T-helper 2 cell (primary cell): ENCODE measurements around the gene ZBTB24.

Experiments used
- DNase-seq, 5 experiments: peaks; one replicate each; pipeline versions ENCODE4 v3.0.0 to v3.0.0-alpha.2; 2012 to 2022

The ZBTB24 gene

GRCh38 chr6:109498936-109499335, 15.9 kb upstream of the ZBTB24 start:
- DNase-seq: no peak

DNA sequence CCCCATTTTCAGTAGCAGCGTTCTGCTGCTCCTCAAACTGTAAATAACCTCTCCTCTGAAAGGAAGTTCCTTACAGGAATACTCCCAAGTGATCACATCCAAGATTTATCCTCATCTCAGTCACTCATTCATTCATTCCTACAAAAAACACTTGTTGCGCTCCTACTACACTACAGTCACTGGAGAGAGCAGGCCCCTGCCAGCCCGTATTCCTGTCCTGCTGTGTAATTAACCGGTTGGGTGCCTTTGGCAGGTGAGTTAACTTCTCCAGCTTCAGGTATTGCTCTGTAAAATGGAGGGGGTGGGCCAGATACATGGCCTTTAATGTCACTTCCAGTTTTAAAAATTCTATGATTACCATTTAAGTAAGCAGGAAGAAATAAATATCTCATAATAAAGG, 15.0 kb upstream of the ZBTB24 start:
- no peak for DNase-seq

DNA sequence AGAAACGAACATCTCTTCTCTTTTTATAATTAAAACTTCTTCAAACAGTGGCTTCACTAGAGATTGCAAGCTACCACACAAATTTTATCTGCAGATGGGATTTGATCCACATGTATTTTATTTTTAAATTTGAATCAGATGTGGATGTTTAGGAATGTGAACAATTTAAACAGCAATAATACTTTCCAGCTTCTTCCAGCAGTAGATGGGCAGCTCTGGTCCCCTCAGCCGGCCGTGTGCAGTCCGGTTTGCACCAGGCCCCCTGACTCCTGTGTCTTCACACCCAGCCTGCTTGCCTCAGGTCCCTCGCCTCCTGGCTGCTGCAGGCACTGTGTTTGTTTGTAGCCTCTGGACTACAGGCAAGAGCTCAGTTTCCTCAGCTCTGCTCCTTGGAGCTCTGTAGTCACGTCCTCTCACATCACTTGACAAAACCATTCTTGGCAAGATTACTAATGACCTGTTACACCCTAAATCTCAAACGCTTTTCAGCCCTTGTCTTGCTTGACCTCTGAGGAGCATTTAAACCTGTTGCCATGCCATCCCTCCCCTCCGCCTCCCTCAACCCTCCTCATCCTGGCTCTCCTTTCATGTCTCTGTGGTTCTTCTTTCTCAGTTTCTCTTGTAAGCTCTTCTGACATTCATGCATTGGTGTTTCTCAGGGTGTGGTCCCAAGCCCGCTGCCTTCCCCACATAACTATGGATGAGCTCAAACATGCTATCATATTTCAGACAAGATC, 13.2 kb upstream of the ZBTB24 start:
- no peak for DNase-seq

DNA sequence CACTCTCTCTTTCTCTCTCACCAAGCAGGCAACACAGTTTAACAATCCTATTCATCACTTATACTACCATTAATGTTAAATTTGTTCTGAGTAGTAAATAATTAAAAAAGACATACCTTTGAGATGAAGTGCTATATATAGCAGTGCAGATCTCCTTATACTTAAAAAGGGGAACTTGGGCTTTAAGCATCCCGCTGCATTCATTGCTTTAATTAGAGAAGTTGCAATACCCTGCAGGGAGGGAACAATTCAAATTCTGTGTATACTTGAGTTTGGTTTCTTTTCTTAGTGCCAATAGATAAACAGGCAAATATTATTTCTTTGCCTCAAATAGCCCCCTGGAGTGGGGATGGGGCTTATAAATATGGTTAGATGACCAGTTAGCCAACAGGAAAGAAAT, 10.8 kb upstream of the ZBTB24 start:
- no peak for DNase-seq

GRCh38 chr6:109491207-109491938, 8.4 kb upstream of the ZBTB24 start:
- peak in 2 of 5 experiments; percentile 8 to 99 for DNase-seq

DNA sequence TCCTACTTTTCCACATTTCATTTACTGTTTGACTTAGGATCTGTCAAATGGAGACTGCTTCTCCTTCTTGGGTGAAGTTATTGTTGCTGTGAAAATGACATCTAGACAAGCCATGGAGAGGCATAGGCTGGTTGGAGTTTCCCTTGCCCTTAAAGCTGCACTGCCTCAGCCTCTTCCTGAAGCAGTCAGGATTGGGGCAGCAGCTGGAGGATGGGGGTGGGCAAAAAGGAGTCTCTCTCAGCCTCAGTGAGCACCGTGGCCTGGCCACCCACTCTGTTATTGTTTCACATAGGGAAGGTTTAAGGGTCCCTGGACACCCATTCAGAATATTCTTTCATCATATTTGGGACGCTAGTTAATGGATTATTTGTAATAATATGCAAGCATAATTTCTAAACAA, 7.7 kb upstream of the ZBTB24 start:
- DNase-seq: peak in 1 of 5 experiments; percentile 52

GRCh38 chr6:109488001-109488400, 5.0 kb upstream of the ZBTB24 start:
- no peak for DNase-seq

GRCh38 chr6:109486068-109486467, 3.0 kb upstream of the ZBTB24 start:
- peak in 1 of 5 experiments; percentile 39 for DNase-seq

GRCh38 chr6:109485266-109485935, 2.4 kb upstream of the ZBTB24 start:
- DNase-seq: no peak

DNA sequence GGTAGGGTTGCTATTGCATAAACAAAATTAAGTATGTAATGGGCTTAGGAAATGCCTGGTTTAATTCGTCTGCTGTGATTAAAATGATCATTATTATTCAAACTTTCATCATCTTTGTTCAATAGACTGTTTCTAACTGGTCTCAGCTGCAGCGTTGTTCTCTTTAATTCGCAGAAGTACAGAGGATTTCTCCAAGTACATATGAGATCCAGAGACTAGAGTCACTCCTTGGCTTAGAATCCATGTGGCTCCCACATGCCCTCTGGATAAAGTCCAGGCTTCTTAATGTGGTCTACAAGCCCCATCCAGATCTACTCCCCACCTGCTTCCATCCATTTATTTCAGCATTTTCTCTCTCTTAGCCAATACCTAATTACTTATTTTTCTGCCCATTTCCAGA, 1.1 kb upstream of the ZBTB24 start:
- DNase-seq: no peak

GRCh38 chr6:109483735-109484057, 677 bp upstream of the ZBTB24 start:
- DNase-seq: no peak

DNA sequence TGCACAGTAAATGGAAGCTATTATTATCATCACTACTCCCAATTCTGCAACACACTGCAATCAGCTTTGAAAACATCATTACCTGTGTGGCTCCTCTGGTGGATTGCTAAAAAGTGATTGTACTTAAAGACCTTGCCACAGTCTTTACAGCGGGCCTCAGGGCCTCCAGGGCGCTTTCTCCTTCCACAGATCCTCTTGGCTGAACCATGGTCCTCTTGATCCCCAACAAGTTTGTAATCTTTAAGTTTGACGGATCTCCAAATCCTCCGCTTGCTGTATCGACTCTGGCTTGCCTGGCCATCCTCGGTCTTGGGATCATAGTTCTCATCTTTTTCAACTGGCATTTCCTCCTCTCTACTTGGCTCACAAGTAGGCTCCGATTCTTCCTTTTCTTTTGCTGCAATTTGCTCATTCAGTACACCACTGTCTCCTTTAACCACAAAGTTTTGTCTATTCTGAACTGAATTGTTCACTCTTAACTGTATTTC, 2.0 kb downstream of the ZBTB24 start:
- DNase-seq: peak in 1 of 5 experiments; percentile 44

DNA sequence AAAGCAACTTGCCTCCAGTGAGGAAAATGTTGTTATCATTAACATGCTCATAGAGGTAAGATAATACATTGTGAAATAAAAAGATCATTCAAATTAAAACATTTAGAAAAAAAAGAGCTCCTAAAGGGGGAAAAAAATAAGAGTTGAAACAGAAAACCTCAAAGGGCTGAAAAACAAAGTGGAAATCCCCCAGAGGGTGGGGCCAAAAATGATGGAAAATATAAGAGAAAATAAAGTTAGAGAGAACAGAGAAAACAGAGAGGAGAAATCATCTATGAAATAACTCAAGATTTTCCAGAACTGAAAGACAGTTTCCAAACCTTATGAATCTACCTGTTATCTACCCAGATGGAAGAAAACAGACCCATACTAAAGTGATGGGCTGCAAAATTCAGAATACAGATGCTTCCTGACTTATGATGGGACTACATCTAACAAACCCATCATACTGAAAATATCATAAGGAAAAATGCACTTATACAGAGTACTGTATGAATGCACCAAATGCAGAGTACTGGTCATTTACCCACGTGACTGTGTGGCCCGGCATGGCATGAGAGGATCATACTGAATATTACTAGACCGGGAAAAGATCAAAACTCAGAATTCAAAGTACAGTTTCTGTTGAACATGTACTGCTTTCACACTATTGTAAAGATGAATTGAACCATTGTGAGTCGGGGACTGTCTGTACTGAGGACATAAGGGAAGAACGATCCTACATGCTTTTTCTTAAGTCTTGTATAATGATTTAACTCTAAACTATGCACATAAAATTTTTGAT, 4.0 kb downstream of the ZBTB24 start:
- no peak for DNase-seq

- DNase-seq: no peak
Observed at GRCh38 chr6:109478222-109478805, 4.7 kb downstream of the ZBTB24 start.

GRCh38 chr6:109477725-109478124, 5.3 kb downstream of the ZBTB24 start:
- DNase-seq: peak in 1 of 5 experiments; percentile 37

DNA sequence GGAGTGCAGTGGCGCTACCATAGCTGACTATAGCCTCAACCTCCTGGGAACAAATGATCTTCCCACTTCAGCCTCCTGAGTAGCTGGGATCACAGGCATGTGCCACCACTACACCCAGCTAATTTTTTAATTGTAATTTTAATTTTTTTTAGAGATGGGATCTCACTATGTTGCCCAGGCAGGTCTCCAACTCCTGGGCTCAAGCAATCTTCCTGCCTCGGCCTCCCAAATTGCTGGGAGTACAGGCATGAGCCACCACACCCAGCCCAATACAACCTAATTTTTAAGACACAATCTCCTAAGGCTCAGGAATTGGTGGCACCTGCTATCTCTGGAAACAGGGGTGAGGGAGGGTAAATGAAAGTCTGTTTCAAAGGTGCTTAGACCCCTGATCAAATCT, 5.8 kb downstream of the ZBTB24 start:
- no peak for DNase-seq

DNA sequence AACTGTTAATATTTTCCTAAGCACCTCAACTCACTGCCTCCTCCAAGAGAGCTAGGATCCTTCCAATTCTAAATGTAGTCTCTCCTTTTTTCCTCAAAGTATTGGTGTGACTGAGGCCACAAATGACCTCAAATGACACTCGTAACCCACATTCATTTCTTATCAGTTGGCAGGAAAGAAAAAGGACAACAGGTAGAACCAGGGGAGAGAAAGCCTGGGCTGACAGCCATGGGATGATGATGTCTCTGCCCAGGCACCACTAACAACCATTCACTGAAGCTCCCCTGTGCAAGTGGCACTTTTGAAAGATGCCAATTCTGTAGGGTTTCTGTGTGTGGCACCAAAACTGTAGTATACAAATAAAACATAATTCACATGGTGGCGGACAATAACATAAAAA, 7.4 kb downstream of the ZBTB24 start:
- no peak for DNase-seq

DNA sequence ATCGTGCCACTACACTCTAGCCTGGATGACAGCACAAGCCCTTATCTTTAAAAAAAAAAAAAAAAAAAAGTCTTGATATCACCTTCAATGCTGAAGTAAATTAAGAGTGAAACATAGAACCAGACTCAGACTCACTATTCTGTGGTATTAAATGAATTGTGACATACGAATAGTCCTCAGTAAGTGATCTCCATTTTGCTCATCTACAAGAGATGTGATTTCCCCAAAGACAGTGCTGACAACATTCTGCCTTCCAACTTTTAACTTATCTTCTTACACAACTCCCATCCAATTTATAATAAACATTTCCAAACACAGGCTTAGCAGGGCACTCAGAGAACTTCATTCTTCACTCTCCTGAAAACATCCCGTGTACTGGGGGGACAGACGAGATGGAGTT, 8.0 kb downstream of the ZBTB24 start:
- DNase-seq: peak in 1 of 5 experiments; percentile 46

DNA sequence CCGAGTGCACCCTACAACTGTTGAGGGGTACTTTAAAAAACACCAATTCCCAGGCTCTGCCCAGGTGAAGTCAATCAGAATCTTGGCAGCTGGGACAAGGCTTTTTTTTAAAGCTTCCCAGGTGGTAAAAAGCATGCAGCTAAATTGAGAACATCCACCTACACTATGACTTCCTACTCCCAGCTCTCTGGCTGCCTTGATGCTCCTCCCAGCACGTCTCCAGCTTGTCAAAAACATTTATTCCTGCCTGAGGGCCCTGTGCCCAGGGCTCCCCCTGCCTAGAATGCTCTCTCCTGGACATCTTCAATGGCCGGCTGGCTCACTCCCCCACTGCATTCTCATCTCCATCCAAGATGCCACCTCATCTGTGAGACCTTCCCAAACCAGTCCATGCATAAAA, 9.9 kb downstream of the ZBTB24 start:
- no peak for DNase-seq

GRCh38 chr6:109472132-109472995, 10.7 kb downstream of the ZBTB24 start:
- DNase-seq: peak in 1 of 5 experiments; percentile 38

- no peak for DNase-seq
Observed at GRCh38 chr6:109471105-109471810, 11.8 kb downstream of the ZBTB24 start.
